VCaP (cell line): ENCODE data around the gene POPDC3.
"Not testable (repeated sequence)": the region's sequence is repeated elsewhere in the genome, so short reads cannot be mapped to it uniquely, and the experiment has no call there.

Experiments
- H3K27ac ChIP-seq: fragments of 450-650 bp; 2 replicates; pipeline ENCODE4 v1.5.1; 2017
- TF ChIP-seq, protein P1 (sequence below): fragments of 450-650 bp; conservative IDR thresholded peaks from 2 replicates; pipeline ENCODE4 v1.5.1; 2017; ENCODE audit warnings: mild to moderate bottlenecking, moderate library complexity

POPDC3 gene

DNA sequence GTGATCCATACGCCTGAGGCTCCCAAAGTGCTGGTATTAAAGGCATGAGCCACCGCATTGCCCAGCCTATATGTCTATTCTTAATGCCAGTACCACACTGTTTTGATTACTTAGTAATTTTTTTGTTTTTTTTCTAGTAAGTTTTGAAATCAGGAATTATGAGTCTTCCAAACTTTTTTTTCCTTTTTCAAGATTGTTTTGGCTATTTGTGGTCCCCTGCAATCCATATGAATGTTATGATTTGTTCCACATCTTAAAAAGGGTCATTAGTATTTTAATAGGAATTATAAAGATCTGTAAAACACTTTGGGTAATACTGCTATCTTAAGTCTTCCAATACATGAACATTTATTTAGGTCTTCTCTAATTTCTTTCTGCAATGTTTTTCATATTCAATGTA, 6.8 kb upstream of the POPDC3 start:
- TF ChIP-seq, protein P1, sequence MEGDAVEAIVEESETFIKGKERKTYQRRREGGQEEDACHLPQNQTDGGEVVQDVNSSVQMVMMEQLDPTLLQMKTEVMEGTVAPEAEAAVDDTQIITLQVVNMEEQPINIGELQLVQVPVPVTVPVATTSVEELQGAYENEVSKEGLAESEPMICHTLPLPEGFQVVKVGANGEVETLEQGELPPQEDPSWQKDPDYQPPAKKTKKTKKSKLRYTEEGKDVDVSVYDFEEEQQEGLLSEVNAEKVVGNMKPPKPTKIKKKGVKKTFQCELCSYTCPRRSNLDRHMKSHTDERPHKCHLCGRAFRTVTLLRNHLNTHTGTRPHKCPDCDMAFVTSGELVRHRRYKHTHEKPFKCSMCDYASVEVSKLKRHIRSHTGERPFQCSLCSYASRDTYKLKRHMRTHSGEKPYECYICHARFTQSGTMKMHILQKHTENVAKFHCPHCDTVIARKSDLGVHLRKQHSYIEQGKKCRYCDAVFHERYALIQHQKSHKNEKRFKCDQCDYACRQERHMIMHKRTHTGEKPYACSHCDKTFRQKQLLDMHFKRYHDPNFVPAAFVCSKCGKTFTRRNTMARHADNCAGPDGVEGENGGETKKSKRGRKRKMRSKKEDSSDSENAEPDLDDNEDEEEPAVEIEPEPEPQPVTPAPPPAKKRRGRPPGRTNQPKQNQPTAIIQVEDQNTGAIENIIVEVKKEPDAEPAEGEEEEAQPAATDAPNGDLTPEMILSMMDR, result no peak
- H3K27ac ChIP-seq, result no peak overlapping the region

DNA sequence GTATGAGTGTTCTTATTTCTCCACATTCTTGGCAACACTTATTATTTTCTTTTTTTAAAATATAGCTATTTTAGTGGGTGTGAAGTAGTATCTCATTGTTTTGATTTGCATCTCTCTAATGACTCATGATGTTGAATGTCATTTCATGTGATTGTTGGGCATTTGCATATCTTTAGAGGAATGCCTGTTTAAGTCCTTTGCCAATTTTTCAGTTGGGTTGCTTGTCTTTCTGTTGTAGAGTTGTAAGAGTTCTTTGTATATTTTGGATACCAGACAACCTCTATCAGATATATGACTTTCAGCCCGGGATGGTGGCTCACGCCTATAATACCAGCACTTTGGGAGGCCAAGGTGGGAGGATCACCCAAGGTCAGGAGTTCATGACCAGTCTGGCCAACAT, 5.1 kb upstream of the POPDC3 start:
- TF ChIP-seq, protein P1, result no peak
- no peak overlapping the region for H3K27ac ChIP-seq

DNA sequence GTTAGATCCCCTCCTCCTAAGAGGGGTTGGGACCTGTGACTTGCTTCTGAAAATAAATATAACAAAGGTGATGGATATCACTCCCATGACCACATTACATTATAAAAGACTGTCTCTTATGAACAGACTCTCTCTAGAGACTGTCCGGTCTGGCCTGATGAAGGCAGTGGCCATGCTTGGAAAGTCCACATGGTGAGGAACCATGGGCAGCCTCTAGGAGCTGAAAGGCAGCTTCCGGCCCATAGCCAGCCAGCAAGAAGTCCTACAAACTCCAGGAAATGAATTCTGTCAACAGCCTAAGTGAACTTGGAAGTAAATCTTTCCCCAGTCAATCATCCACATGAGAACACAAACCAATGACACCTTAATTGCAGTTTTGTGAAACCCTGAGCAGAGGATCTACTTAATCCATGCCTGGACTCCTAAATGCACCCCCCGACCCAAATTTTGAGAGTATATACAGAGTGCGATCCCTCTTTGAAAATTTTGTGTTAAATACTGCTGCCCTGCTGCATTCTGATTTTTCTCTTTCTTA, 2.2 kb upstream of the POPDC3 start:
- TF ChIP-seq, protein P1, result no peak
- no peak overlapping the region for H3K27ac ChIP-seq

DNA sequence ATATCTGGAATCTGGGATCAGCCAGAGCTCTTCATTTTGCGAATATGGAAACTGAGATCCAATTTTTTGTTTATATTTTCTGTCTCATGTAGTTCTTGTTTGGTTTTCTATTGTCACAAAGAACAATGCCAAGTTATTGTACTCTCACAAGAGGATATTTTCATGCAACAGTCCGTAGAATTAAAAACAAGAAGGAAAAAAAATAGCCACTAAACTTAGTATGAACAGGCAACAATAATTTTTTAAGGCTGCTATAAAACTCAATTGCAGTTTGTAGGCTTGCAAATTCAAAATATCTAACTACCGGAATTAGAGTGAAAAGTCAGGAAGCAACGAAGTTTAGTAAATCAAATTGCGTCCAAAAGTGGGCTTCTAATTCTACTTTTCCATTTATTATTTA, 1.2 kb downstream of the POPDC3 start:
- TF ChIP-seq, protein P1, result no peak

DNA sequence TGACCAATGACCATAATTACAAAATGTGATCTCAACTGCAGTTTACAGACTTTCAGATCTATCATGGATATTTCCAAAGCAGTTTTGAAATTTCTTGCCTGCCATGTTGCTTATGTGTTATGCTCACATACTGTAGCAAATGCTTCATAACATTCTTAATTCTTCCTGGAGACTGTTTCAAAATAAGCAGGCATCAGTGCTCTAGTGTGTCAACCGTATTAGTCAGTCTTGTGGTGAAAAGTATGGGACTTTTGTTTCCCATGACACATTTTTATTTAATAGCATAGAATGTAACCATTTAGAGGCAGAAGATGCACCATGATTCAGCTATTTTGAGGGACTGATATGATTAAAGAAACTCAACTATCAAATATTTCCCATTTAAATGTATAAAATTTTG, 1.7 kb downstream of the POPDC3 start:
- no peak overlapping the region for H3K27ac ChIP-seq
- TF ChIP-seq, protein P1, result no peak

More for the DNA sequence above, 1.2 kb downstream of the POPDC3 start:
- H3K27ac ChIP-seq, result no peak overlapping the region

DNA sequence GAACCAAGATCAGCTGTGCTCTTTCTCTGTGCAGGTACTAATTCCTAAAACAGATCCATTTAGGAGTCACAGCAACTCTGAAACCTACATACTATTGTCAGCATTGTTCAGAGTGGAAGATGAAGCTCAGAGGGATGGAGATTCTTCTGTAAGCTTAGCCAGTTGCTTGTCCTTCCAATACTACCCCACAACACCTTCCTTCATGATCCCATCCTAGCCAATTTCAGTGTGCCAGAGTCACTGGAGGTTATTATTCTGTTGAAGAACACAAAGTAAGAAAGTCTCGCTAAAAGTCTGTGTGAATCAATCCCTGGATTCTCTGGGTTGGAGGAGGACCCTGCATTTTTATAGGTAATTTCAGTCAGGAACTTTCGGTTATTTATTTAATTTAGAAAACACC, 2.3 kb downstream of the POPDC3 start:
- TF ChIP-seq, protein P1, result no peak
- H3K27ac ChIP-seq, result no peak overlapping the region

DNA sequence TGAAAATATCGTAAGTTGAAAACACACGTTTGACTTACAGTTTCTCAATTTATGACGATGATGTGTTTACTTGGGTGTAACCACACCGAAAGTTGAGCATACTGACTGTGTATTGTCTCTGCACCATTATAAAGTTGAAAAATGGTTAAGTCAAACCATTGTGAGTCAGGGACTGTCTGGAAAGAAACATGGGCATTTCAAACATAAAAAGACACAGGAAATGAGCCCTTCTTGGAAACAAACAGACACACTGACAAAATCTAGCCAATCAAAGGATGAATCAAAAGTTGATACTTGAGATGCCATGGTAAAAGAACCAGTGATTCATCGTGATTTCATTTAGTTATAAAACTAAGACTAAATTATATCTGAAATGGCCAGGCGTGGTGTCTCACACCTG, 5.3 kb downstream of the POPDC3 start:
- TF ChIP-seq, protein P1, result no peak
- H3K27ac ChIP-seq, result no peak overlapping the region

DNA sequence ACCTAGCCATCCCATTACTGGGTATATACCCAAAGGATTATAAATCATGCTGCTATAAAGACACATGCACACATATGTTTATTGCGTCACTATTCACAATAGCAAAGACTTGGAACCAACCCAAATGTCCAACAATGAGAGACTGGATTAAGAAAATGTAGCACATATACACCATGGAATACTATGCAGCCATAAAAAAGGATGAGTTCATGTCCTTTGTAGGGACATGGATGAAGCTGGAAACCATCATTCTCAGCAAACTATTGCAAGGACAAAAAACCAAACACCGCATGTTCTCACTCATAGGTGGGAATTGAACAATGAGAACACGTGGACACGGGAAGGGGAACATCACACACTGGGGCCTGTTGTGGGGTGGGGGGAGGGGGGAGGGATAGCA, 7.3 kb downstream of the POPDC3 start:
- H3K27ac ChIP-seq, result not testable (repeated sequence)
